Neural cell (in vitro differentiated cells): ENCODE measurements around the gene ARHGEF40. TPM values are rescaled to one million over a fixed set of nuclear protein-coding genes. Genes with fewer than 3 reads are reported as not detected.

Source experiments
- H2AFZ ChIP-seq: fragments of 200-600, 300-800 bp; sonication (generic), shearing (Covaris generic); 2 replicates; pipeline ENCODE4 v1.6.0; 2014; ENCODE audit warnings: low read depth, mild to moderate bottlenecking, antibody characterized with exemption, low read length, moderate library complexity
- H3F3A ChIP-seq: fragments of 200-600 bp; shearing (Covaris generic); 2 replicates; pipeline ENCODE4 v1.6.1; 2016; ENCODE audit warnings: mild to moderate bottlenecking, moderate library complexity, mixed read lengths, antibody characterized with exemption, low read length; ENCODE audit not compliant: insufficient read depth, poor library complexity, severe bottlenecking
- H3K27ac ChIP-seq: fragments of 200-600, 300-800 bp; sonication (generic), shearing (Covaris generic); 2 replicates; pipeline ENCODE4 v1.5.1; 2014; ENCODE audit warnings: mild to moderate bottlenecking, low read length, moderate library complexity
- H3K27me3 ChIP-seq: fragments of 300-800, 200-600 bp; sonication (generic), shearing (Covaris generic); 2 replicates; pipeline ENCODE4 v1.6.0; 2014; ENCODE audit warnings: mild to moderate bottlenecking, low read depth, low read length, moderate library complexity; ENCODE audit not compliant: insufficient read depth
- H3K36me3 ChIP-seq: fragments of 300-800, 200-600 bp; sonication (generic), shearing (Covaris generic); 2 replicates; pipeline ENCODE4 v1.5.1; 2014; ENCODE audit warnings: mild to moderate bottlenecking, antibody characterized with exemption, low read length, moderate library complexity; ENCODE audit not compliant: insufficient read depth
- H3K4me2 ChIP-seq: fragments of 300-800, 200-600 bp; sonication (generic), shearing (Covaris generic); 2 replicates; pipeline ENCODE4 v1.6.0; 2014; ENCODE audit warnings: mild to moderate bottlenecking, low read length
- H3K4me3 ChIP-seq: fragments of 300-800, 200-600 bp; sonication (generic), shearing (Covaris generic); 2 replicates; pipeline ENCODE4 v1.5.1; 2014; ENCODE audit warnings: mild to moderate bottlenecking, low read length, moderate library complexity
- H3K79me2 ChIP-seq: fragments of 200-600 bp; shearing (Covaris generic); replicated peaks from 2 replicates; pipeline ENCODE4 v1.6.0; 2014; ENCODE audit warnings: mild to moderate bottlenecking, low read length, moderate library complexity; ENCODE audit not compliant: insufficient read depth
- H3K9ac ChIP-seq: fragments of 300-800, 200-600 bp; sonication (generic), shearing (Covaris generic); 2 replicates; pipeline ENCODE4 v1.6.1; 2016; ENCODE audit warnings: mild to moderate bottlenecking, low read length, mixed read lengths
- H3K9me2 ChIP-seq: fragments of 200-600 bp; shearing (Covaris generic); 2 replicates; pipeline ENCODE4 v1.6.1; 2016; ENCODE audit warnings: mild to moderate bottlenecking, low read length, mixed read lengths; ENCODE audit not compliant: insufficient read depth
- H3K9me3 ChIP-seq: fragments of 200-600, 300-800 bp; sonication (generic), shearing (Covaris generic); 2 replicates; pipeline ENCODE4 v1.6.1; 2016; ENCODE audit warnings: mild to moderate bottlenecking, mixed run types, low read length, moderate library complexity, mixed read lengths
- H4K20me1 ChIP-seq: fragments of 200-600 bp; shearing (Covaris generic); 2 replicates; pipeline ENCODE4 v1.6.1; 2016; ENCODE audit warnings: mild to moderate bottlenecking, mixed run types; ENCODE audit not compliant: insufficient read depth
- EP300 ChIP-seq: fragments of 450-650 bp; conservative IDR thresholded peaks from 2 replicates; pipeline ENCODE4 v1.6.1; 2014; ENCODE audit warnings: antibody characterized with exemption, mild to moderate bottlenecking, moderate library complexity; ENCODE audit not compliant: poor library complexity, severe bottlenecking
- EZH2 ChIP-seq: fragments of 200-600, 300-800 bp; shearing (Covaris generic), sonication (generic); IDR thresholded peaks from 2 replicates; pipeline ENCODE4 v1.6.1; 2014; ENCODE audit warnings: antibody characterized with exemption, low read length, borderline replicate concordance, mild to moderate bottlenecking; ENCODE audit not compliant: insufficient read depth, poor library complexity, severe bottlenecking
- MXI1 ChIP-seq: fragments of 450-650 bp; conservative IDR thresholded peaks from 2 replicates; pipeline ENCODE4 v1.6.1; 2014; ENCODE audit warnings: antibody characterized with exemption, mild to moderate bottlenecking; ENCODE audit not compliant: poor library complexity, severe bottlenecking
- POLR2AphosphoS5 ChIP-seq: IDR thresholded peaks from 2 replicates; pipeline ENCODE4 v1.6.1; 2012
- RAD21 ChIP-seq: fragments of 450-650 bp; conservative IDR thresholded peaks from 2 replicates; pipeline ENCODE4 v1.6.1; 2014; ENCODE audit warnings: antibody characterized with exemption, mild to moderate bottlenecking, moderate library complexity
- REST ChIP-seq: IDR thresholded peaks from 2 replicates; pipeline ENCODE4 v1.6.1; 2012; ENCODE audit warnings: borderline replicate concordance
- SMC3 ChIP-seq: fragments of 450-650 bp; conservative IDR thresholded peaks from 2 replicates; pipeline ENCODE4 v1.6.1; 2014; ENCODE audit warnings: antibody characterized with exemption, mild to moderate bottlenecking, moderate library complexity; ENCODE audit not compliant: poor library complexity
- TAF1 ChIP-seq: IDR thresholded peaks from 2 replicates; pipeline ENCODE4 v1.6.1; 2012; ENCODE audit warnings: low read depth
- polyA plus RNA-seq: library from polyadenylated mRNA; depleted of rRNA; stranded (reverse); fragments of >200 nt; gene quantifications from 2 replicates; pipeline ENCODE4 v1.2.3, GENCODE V29; 2014
- TF ChIP-seq, protein P1 (sequence below): fragments of 450-650 bp; IDR thresholded peaks from 2 replicates; pipeline ENCODE4 v1.5.1; 2014; ENCODE audit warnings: antibody characterized with exemption, mild to moderate bottlenecking, moderate library complexity; ENCODE audit not compliant: poor library complexity, severe bottlenecking

Gene ARHGEF40
- polyA plus RNA-seq, 1 donor from 2014 or later: 28.9 TPM

DNA sequence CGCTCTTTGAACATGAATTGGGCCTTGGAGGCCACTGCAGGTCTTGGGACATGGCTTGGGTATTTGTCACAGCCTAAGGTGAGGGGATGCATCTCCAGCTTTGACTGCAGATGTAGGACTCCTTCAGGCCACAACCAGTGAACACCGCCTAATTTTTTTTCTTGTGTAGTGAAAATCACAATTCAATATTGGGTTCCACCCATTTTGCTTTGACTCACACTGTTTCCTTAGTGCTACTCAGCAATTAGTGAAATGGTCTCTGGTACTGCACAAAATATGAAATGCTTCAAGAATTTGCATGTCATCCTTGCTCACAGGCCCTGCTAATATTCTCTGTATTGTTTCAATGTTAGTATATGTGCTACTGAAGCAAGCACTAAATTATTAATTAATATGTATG lies 43.3 kb downstream of the ARHGEF40 start:
- Histone ChIP-seq H2AFZ (no peak overlapping the region), H4K20me1 (no peaks in the 10 kb centered on the region), H3K27ac (no peak overlapping the region), H3F3A (no peaks in the 10 kb centered on the region), H3K9me2 (no peaks in the 10 kb centered on the region), H3K4me2 (no peak overlapping the region), H3K27me3 (no peaks in the 10 kb centered on the region), H3K9ac (no peak overlapping the region), H3K79me2 (no peaks in the 10 kb centered on the region), H3K4me3 (no peak overlapping the region), H3K36me3 (no peaks in the 10 kb centered on the region), H3K9me3 (no peaks in the 10 kb centered on the region)
- no peak for TF ChIP-seq EZH2
- TF ChIP-seq SMC3: no peak
- no peak for TF ChIP-seq TAF1

- Histone ChIP-seq H3K27me3 (no peaks in the 10 kb centered on the region), H3K9me2 (no peaks in the 10 kb centered on the region), H3K9ac (no peak overlapping the region), H3K4me2 (no peak overlapping the region), H3K36me3 (no peaks in the 10 kb centered on the region), H3K4me3 (no peak overlapping the region), H3K27ac (no peak overlapping the region), H4K20me1 (no peaks in the 10 kb centered on the region), H3K79me2 (no peaks in the 10 kb centered on the region), H3F3A (no peaks in the 10 kb centered on the region), H2AFZ (no peak overlapping the region), H3K9me3 (no peaks in the 10 kb centered on the region)
- TF ChIP-seq, protein P1, sequence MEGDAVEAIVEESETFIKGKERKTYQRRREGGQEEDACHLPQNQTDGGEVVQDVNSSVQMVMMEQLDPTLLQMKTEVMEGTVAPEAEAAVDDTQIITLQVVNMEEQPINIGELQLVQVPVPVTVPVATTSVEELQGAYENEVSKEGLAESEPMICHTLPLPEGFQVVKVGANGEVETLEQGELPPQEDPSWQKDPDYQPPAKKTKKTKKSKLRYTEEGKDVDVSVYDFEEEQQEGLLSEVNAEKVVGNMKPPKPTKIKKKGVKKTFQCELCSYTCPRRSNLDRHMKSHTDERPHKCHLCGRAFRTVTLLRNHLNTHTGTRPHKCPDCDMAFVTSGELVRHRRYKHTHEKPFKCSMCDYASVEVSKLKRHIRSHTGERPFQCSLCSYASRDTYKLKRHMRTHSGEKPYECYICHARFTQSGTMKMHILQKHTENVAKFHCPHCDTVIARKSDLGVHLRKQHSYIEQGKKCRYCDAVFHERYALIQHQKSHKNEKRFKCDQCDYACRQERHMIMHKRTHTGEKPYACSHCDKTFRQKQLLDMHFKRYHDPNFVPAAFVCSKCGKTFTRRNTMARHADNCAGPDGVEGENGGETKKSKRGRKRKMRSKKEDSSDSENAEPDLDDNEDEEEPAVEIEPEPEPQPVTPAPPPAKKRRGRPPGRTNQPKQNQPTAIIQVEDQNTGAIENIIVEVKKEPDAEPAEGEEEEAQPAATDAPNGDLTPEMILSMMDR: no peak
- TF ChIP-seq EZH2 (no peak), MXI1 (no peak), SMC3 (no peak), REST (no peak), EP300 (no peak), POLR2AphosphoS5 (no peak), RAD21 (no peak)
These were observed 48.8 kb downstream of the ARHGEF40 start for GRCh38 chr14:21118933-21119332.

- Histone ChIP-seq H3K79me2 (no peaks in the 10 kb centered on the region), H3K9me3 (no peaks in the 10 kb centered on the region), H3F3A (no peaks in the 10 kb centered on the region), H3K9me2 (no peaks in the 10 kb centered on the region), H3K4me2 (no peak overlapping the region), H3K27me3 (no peaks in the 10 kb centered on the region), H3K27ac (no peak overlapping the region), H3K4me3 (no peak overlapping the region), H3K36me3 (no peaks in the 10 kb centered on the region), H2AFZ (no peak overlapping the region), H4K20me1 (no peaks in the 10 kb centered on the region), H3K9ac (no peak overlapping the region)
- TF ChIP-seq REST (no peak), MXI1 (no peak)
These were observed 50.6 kb downstream of the ARHGEF40 start for GRCh38 chr14:21120686-21121085.
